ENCODE measurements around the gene FAM117B. TPM values are rescaled to one million over a fixed set of nuclear protein-coding genes. Genes with fewer than 3 reads are reported as not detected.

The FAM117B gene
- polyA plus RNA-seq (2014; cell fraction: cytosol; rRNA removed) = 15.5 and 16.4 TPM in 2 replicates
- 6.6 and 11.3 TPM in 2 replicates for polyA plus RNA-seq (2014; cell fraction: nucleus; rRNA removed)

GRCh38 chr2:202634556-202635427, at the start of gene FAM117B:
Gene FAM117B, plus strand, starts transcription at chr2:202634969. Its CDS starts 219 bp downstream, at chr2:202635188.
- DNase-seq (ENCODE audit: low spot score) = peak; percentile 99

GRCh38 chr2:202588647-202589581, 45.9 kb upstream of the FAM117B start:
- DNase-seq (ENCODE audit: low spot score) = peak; percentile 87

DNA sequence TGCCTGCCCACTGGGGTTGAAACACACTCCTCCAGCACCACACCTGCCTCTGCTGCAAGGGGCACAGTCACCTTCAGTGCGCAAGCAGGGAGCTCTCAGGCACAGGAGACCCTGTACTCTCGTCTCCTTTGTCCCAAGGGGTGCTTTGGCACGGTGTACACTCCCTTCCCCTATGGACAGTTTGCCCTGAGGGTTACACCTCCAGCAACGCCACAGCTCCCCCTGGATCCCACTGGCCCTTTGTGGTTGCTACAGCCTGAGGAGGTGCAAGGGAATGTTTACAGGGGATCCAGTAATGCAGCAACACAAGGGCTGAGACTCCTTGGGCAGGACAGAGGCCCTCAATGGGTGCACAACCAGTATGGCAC, 45.2 kb upstream of the FAM117B start:
- no peak for DNase-seq (ENCODE audit: low spot score)

- no peak for DNase-seq (ENCODE audit: low spot score)
Measured at GRCh38 chr2:202592566-202592965, 42.2 kb upstream of the FAM117B start.

- DNase-seq (ENCODE audit: low spot score) = no peak
Measured at GRCh38 chr2:202599105-202599504, 35.7 kb upstream of the FAM117B start.

DNA sequence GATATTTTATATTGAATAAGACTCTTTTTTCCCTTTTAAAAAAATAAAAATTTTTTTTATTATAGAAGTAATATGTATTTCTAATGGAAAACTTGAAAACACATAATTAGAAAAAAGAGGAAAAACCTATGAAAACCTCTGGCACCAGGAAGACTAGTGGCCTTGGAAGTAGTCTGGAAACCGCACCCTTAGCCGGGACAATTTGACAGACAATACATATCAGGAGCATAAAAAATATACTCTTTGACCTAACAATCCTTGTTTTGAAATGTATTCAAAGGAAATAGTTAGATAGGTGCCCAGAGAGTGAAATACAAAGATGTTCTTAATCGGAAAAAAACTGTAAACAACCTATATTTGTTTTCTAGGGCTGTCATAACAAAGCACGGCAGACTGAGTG, 34.9 kb upstream of the FAM117B start:
- no peak for DNase-seq (ENCODE audit: low spot score)

DNA sequence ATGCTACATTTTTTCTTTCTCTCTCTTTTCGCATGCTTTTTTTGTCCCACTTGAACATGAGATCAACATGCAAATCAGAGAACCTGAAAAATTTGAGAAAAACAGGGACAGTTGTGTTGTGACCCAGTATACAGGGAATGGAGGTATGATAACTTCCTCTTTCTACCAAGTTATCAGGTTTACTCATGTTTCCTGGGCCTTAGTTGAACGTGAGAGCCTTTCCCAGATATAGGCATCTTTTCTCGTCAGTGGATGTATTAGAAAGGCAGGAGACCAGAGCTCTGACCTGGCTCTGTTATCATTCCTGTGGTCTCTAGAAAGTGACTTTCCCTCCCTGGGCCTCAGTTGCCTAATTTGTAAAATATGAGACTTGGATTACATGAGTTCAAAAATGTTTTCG, 30.1 kb upstream of the FAM117B start:
- no peak for DNase-seq (ENCODE audit: low spot score)

- DNase-seq (ENCODE audit: low spot score) = no peak
Measured at GRCh38 chr2:202605174-202605573, 29.6 kb upstream of the FAM117B start.

- no peak for DNase-seq (ENCODE audit: low spot score)
Measured at GRCh38 chr2:202608142-202608852, 26.5 kb upstream of the FAM117B start.

DNA sequence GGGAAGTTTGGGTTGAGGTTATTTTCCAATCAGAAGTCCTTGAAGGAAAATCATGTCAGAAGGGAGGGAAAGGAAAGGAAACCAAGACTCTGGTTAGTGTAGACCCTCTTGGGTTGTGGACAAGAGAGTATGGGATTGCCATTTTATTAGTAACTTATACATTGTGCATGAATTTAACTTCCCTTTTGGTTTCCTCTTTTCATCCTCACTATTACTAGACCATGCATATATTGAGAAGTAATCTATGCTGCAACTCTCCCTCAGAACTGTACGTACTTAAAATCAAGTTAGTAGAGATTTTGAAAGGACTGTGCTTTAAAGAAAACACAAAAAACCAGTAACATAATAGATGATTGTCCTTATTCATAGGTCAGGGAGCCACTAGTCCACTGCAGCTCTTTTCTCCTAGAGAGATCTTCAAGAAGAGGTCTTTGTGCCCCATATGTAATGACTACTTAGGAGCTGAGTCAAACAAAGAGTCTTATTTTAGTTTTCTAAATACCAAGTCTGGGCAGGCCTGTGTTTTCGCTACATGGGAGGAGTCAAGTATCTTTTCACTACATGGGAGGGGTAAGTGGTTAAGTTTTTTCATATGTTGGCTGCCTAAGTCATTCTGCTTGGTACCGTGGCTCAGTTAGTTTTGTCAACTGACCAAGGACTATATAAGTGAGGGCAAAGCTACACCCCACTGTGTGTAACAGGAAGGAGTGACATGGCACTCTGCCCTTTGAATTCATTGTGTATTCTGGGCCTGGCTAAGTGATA, 25.2 kb upstream of the FAM117B start:
- DNase-seq (ENCODE audit: low spot score) = no peak

GRCh38 chr2:202610380-202610779, 24.4 kb upstream of the FAM117B start:
- DNase-seq (ENCODE audit: low spot score) = no peak

- DNase-seq (ENCODE audit: low spot score) = no peak
Measured at GRCh38 chr2:202612145-202612544, 22.6 kb upstream of the FAM117B start.

GRCh38 chr2:202613479-202613878, 21.3 kb upstream of the FAM117B start:
- no peak for DNase-seq (ENCODE audit: low spot score)

DNA sequence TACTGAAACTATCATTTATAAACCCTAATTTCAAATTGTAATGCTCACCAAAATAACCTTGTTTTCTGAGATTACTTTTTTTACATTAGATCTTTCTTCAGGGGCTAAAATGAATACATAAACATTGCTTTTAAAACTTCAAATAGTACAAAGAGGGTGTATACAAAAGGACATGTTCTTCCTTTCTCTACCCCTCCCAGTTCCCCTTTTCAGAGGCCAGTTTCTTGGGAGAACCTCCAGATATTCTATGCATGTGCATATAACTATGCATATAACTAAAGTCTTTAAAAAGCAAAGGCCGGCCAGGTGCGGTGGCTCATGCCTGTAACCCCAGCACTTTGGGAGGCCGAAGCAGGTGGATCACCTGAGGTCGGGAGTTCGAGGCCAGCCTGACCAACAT, 10.6 kb upstream of the FAM117B start:
- DNase-seq (ENCODE audit: low spot score) = no peak

GRCh38 chr2:202627042-202627441, 7.7 kb upstream of the FAM117B start:
- DNase-seq (ENCODE audit: low spot score) = no peak

GRCh38 chr2:202628646-202629198, 6.0 kb upstream of the FAM117B start:
- DNase-seq (ENCODE audit: low spot score) = no peak

DNA sequence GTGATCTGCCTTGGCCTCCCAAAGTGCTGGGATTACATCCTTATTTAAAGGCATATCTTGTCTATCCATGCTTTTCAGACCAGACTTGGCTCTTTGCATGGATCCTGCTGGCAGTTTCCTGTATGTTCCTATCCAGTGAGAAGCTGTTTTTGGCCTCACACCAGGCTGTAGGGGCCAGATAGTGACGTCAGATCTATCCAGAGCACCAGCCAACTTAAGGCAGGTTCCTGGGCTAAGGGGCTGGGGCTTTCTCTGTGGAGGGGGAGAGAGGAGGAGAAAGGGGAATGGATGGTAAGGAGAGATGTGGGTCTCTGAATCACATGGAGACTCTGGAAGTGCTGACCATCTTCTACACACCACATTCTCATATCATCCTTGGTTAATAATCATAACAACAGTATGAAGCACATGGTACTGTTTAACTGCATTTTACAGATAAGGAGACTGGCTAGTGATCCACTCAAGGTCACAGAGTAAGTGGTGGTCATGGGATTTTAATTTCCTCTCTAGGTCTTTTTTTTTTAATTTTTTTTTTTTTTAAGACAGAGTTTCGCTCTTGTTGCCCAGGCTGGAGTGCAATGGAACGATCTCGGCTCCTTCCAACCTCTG, 2.0 kb upstream of the FAM117B start:
- no peak for DNase-seq (ENCODE audit: low spot score)

- DNase-seq (ENCODE audit: low spot score) = no peak
Measured at GRCh38 chr2:202633470-202633869, 1.3 kb upstream of the FAM117B start.

DNA sequence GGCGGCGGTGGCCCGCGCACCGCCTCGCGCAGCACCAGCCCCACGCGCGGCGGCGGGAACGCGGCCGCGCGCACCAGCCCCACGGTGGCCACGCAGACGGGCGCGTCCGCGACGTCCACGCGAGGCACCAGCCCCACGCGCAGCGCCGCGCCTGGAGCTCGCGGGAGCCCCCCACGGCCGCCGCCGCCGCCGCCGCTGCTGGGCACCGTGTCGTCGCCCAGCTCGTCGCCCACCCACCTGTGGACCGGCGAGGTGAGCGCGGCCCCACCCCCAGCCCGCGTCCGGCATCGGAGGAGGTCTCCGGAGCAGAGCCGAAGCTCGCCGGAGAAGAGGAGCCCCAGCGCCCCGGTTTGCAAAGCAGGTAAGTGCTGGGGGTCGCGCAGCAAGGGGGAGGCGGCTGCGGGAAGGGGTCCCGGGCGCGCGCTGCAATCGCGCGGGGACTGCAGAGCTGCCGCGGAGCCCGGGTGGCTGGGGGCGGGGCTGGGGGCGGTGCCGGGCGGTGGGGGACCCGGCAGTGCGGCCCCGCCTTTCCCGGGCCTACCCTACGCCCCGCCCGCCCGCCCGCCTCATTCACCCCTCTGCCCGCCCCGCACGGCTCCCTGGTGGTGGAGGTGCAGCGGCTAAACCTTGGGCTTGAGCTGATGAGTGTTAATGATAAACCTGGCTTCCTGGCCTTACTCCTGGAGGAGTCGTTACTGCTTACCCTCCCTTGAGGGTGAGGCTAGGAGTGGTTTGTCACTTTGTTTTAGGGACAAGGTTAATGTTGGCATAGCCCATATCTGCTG, 851 bp downstream of the FAM117B start:
- DNase-seq (ENCODE audit: low spot score) = peak; percentile 77

DNA sequence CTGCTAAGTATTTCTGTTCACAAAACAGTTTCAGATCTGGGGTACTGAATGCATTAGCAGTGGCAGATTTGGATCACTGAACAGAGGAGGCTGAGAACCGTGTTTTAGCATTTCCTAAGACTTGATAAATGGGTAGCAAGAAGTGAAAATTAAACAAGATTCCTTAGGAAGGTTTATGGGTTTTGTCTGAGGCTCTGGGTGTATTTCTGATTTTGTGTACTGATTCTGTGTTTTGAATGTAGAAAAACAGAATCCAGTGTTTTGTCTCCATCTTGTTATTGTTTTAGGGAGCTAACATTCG, 1.4 kb downstream of the FAM117B start:
- no peak for DNase-seq (ENCODE audit: low spot score)

Measured in SK-N-DZ (cell line).